CD4-positive, alpha-beta T cell treated with Interleukin-17A for 4 hours (primary cell): ENCODE data around the gene COMT.

Experiments used
- DNase-seq: peaks from one replicate; pipeline ENCODE4 v3.0.0-alpha.2; 2020; ENCODE audit warnings: mixed read lengths

COMT gene

GRCh38 chr22:19984851-19985811, 43.6 kb downstream of the COMT start:
- no peak for DNase-seq

GRCh38 chr22:19986011-19986409, 44.4 kb downstream of the COMT start:
- DNase-seq, result no peak

- DNase-seq, result peak; percentile 66
These were observed 45.1 kb downstream of the COMT start for GRCh38 chr22:19986410-19987341.

- no peak for DNase-seq
These were observed 46.1 kb downstream of the COMT start for GRCh38 chr22:19987394-19988306.

- DNase-seq, result no peak
These were observed 46.8 kb downstream of the COMT start for GRCh38 chr22:19988331-19988808.

- DNase-seq, result no peak
These were observed 47.6 kb downstream of the COMT start for GRCh38 chr22:19988965-19989724.

GRCh38 chr22:19989725-19990067, 48.1 kb downstream of the COMT start:
- no peak for DNase-seq

- no peak for DNase-seq
These were observed 48.6 kb downstream of the COMT start for GRCh38 chr22:19990188-19990587.

GRCh38 chr22:19990609-19991394, 49.2 kb downstream of the COMT start:
- no peak for DNase-seq

GRCh38 chr22:19991395-19991644, 49.7 kb downstream of the COMT start:
- no peak for DNase-seq

GRCh38 chr22:19991645-19992451, 50.3 kb downstream of the COMT start:
- no peak for DNase-seq

GRCh38 chr22:19992481-19992911, 50.9 kb downstream of the COMT start:
- DNase-seq, result no peak

GRCh38 chr22:19992921-19993355, 51.4 kb downstream of the COMT start:
- DNase-seq, result no peak

GRCh38 chr22:19993926-19994325, 52.4 kb downstream of the COMT start:
- DNase-seq, result no peak

GRCh38 chr22:19994851-19995610, 53.5 kb downstream of the COMT start:
- DNase-seq, result no peak

- no peak for DNase-seq
These were observed 54.2 kb downstream of the COMT start for GRCh38 chr22:19995611-19996339.

- no peak for DNase-seq
These were observed 55.3 kb downstream of the COMT start for GRCh38 chr22:19996694-19997384.
